GM18508 (cell line): ENCODE results near the gene HECW1.
"Not testable (repeated sequence)": the region's sequence is repeated elsewhere in the genome, so short reads cannot be mapped to it uniquely, and the experiment has no call there.

Source experiments
- ATAC-seq: cut with Tn5 transposase; IDR thresholded peaks from one replicate; pipeline ENCODE4 v1.9.1; 2021; ENCODE audit warnings: moderate number of reproducible peaks; ENCODE audit not compliant: insufficient read depth, unreplicated experiment

HECW1 gene

DNA sequence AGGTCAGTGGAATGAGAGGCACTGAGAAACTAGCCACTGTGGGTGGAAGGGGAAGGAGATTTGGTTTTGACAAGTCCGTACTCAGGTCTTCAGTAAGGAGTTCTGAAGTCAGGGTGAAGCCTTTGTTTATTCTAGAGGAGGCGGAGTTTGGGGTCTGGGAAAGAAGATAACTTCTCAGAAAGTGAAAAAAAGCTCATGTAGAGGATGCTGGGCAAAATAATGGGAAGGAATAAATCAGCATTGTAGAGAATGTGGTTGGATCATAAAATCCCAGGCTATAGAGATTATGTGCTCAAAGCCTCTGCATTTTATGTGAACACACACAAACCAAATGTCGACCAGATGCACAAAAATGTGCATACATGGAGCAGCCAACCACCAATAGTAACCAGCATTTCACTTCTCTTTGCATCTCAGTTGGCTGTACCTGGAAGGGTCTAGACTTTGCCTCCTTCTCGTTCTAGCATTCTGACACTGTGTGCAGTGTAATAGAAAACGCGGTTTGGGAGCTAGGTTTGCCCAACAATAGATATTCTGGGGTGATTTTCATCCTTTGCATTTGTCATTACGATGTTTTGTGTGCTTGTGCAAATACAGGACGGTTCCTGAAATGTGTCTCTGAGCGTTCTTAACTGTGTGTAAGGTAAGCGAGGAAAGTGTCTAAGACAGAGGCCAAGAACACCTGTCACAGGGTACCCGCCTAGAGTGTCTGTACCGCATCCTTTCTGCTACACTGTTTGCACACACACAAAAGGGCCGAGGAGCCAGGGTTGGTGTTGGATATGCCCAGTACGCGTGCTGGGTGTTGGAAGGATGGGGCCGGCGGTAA, 603 bp upstream of the HECW1 start:
- no peak for ATAC-seq

DNA sequence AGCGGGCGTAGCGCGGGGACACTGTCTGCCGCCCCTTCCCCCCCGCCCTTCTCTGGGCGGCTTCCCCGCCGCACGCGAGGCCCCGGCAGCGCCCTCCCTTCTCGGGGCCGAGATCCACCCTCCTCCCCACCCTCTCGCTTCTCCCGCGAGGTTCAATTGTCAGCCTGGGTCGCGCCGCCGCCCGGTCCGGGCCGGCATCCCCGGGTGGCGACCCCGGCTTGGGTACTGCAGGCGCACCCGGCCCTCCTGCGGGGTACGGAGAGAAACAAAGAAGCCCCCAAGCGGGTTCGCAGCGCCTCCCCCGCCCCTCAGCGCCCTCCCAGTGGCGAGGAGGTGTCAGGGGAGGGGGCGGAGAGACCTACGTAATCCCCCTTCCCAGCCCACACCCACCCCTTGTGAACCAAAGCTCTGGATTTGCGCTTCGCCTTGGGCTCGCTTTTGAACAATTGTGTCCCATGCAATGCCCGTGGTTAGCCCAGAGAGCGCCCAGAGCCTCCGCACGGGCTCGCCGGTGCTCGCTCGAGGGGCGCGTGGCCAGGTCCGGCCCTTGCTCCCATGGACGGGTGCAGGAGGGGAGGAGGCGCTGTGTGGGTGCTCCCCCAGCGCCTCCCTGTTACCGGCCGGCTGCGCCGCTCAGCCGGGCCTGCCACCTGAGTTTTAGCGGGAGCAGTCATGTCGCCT, 634 bp downstream of the HECW1 start:
- ATAC-seq = no peak

DNA sequence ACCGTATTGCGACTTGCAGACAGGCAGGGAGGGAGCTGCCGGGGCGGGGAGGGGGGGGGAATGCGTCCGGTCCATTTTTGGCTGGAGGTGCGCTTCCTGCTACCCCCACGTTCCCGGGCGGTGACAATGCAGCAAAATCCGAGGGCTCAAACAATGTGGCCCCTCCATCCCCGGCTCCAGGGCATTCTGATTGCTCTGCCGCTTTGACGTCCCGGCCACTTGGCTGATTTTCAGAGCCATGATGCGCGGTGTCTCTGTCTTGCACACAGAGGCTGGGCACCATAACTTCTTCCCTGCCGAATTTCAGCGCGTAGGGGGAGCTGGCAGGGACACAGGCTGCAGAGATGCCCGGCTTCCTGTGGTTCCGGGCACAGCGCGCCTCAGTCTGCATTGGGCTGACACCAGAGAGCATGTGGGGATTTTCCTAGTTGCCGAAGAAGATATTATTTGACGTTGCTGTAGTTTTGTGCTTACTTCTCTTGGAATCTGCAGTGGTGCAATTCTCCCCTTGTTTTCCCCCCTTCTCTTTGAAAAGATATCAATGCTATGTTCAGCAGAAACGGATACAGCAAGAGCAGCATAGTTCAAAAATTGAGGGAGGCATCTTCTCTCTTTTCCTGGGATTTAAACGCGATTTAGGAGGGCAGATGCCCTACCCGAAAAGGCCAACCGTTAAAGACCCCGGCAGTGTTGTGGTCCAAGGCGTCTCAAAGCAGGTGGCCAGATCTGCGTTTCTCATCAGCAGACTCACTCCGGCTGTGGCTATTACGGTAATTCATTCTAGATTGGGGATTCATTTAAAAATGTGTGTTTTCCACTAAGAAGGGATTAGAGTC, 1.4 kb downstream of the HECW1 start:
- no peak for ATAC-seq

DNA sequence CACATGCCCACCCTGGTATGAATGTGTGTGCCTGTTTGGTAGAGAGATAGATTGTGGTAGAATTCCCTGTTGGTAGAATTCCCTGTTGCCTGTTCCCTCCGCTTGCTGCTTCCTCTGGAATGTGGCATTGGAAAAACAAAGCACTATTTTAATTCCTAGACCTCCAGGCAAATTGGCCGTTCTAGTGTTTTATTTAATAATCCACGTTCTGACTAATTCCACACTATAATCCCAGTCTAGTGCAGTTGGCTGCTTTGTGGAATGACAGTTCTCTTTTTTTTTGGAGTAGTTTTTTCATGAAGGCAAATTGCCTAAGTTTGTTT, 2.0 kb downstream of the HECW1 start:
- no peak for ATAC-seq

DNA sequence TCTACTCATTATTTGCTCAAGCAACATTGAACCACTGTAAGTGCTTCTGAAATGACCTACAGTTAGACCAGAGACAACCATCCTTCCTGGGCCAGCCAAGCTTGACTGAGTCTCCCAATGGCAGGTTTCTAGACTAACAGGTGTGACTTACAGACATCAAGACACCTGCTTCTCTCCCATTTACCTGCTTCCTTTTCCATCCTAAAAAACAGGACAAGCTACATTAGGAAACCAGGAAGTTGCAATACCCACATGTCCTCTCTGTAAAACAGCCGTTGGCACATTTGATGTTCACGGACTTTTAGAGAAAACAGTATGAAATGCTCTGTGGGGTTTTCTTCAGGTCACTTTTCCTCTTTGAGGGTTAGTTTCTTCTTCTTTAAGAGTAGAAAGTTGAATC, 4.0 kb downstream of the HECW1 start:
- no peak for ATAC-seq

DNA sequence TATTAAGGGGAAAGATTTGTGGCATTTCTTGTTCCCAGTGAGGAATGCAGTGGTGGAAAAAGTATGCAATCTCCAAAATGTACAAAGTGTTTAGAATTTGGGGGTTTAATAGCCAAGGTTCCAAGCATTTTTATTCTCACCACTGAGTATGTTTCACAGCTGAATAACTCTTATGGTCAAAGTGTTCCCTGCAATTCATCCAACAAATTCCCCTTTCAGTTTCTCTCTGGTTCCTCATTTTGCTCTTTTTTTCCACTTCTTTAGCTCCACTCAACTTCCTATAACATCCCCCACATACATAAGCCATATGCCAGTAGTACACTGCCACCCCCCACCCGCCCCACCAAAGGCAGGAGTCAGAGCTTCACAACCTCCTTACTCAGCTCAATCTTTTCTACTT, 4.6 kb downstream of the HECW1 start:
- no peak for ATAC-seq

DNA sequence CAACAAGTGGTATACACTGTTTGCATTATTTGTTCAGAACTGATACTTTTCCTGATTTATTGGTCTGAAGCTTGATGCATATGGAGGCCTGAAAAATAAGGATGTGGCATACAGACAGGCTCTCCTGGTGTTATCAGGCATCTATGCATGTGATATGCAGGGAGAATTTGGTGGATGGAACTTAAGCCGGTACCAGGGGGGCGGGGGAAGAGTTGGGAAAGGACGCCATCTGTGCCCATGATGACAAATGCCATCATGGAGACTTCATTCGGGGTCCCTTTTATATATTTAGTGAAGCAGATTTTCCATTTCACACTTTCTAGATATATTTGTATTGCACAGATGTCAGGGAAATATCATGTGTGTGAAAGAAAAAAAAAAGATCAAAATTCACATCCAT, 5.4 kb downstream of the HECW1 start:
- no peak for ATAC-seq

DNA sequence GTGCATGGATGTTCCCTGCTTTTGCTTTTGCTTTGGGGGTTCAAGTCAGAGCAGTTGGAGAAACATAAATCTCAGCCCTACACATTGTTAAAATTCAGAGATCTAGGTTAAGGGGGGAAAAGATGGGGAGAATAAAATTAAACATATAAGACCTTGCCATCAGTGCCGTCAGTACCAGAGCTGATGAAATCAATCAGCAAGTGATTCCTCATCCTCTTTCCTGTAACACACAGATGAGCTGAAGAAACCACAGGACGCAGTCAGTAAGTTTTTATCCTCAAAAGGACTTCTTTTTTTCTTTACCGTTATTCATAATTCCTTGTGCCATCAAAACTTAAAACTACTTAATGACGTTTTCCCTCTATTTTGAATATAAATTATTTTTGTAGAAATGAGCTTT, 5.9 kb downstream of the HECW1 start:
- ATAC-seq = no peak

DNA sequence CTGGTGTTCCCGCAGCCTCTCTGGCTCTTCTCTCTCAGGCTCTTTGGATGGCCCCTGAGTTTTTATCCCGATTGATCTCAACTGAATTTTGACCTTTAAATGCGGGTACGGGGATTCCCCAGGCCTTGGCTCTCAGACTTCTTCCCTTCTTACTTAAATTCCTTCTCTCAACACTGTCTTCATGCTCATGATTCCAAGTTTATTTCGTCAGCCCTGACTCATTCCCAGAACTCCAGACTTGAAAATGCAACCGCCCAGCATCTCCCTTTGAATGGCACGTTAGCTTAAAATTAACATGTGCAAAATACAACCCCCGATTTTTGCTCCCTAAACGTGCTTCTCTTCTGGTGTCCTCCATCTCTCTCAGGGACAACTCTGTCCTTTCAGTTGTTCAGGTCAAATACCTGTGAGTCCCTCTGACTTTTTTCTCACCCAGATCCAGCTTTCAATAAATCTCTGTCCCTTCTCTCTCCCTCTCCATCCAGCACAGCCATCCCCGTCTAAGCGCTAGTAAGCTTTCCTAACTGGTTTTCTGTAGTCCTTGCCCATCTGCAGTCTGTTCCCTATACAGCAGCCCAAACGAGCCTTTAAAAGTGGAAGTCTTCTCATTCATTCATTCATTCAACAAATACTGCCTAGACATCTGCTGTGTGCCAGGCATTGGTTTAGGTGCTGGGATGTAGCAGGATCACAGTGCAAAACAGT, 7.1 kb downstream of the HECW1 start:
- ATAC-seq = no peak

DNA sequence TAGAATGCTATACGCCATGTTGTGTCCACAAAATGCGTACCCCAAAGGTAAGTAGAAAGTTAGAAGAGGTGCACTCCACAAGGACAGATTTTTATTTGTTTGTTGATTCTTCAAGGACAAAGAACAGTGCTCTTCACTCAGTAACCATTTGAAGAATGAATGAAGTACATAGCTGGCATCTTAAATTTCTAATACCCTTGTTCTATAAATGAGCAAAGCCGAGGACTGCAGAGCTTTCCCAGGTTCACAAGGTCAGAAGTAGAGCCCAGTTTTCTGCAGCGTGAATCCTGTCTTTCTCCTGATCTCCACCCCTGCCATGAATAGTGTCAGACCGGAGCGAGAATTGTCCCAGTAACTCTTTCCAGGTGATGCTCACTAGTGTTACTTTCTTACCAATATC, 9.5 kb downstream of the HECW1 start:
- no peak for ATAC-seq

DNA sequence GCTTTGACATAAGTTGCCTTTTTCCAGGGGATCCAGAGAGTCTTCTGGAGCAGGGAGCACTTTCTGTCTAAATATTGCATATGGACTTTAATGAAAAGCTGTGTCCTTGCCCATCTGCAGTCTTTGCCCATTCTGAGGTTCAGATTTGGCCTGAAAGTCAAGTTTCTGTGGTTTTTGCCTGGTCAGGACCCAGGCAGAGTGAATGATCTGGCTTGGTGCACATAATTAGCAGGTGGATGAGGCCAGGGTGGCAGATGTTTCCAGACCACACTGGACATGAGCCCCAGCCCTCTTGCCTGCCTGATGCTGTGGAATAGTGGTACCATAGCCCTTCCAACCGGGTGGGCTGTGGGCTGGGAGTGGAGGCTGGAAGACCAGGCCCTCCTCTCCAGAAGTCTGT, 11.0 kb downstream of the HECW1 start:
- no peak for ATAC-seq

DNA sequence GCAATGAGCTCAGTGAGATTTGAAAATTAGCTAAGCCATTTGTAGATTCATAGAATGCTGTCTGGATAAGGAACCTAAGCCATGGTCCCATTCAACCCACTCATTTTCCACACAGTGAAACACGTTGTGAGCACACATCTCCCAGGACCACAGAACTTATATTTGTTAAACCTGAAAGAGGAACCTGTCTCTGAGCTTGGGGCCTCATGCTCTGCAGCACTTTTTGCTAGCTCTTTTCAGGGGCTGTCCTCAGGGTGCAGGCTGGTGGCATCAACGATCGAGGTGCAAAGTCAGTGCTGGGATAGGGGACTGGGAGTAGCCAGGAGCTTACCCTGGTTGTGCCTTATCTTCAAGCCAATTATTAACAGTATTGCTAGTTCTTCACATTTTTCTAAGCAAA, 11.9 kb downstream of the HECW1 start:
- ATAC-seq = no peak

DNA sequence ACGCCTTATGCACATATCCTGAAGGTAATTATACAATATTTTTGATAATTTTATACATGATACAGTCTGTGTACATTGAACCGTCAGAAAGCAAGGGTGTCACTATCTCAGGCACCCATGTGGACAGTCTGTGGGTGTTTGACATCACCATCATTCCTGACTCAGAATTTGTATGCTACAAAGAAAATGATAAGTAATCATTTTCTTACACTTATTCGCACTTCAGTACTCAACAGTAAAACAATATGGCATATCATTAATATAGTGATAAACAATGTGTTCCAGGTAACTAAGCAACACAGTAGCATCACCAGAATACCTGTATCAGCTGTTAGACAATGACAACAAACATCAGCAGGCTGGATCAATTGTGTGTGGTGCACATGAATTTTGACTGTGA, 17.9 kb downstream of the HECW1 start:
- no peak for ATAC-seq

DNA sequence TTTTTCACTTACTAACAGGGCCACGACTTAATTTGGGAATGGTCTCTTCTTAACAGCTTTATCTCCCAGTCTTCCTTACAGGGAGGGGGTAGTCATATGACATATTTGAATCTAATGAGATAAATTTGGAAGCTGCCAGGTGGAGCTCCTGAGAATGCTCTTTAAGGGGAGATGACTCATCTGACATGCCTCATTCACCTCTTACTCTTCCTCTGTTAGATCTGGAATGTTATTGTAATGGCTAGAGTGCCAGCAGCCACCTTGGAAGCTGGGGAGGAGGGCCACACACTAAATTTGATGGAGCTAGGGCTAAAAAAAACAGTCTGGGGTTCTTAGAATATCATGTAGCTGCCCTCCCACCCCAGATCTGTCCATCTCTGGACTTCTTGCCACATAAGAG, 22.7 kb downstream of the HECW1 start:
- ATAC-seq = no peak

DNA sequence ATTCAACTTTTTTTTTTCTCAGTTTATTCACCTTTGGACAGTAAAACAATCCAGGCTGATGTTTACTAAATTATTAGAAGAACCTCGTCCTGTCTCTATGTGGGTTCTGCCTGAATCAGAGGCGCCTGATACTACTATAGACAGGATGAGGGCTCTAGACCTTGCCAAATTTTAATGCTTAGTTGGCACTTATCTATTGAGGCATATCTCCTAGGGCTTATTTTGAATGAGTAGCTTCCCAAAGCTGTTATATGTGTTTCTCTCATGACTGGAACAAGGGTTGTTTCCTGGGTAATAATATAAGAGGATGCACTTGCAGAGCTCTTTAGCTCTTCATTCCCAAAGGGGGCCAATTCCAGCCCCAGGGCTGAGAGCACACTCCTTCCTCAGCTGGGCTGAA, 23.6 kb downstream of the HECW1 start:
- ATAC-seq = no peak

DNA sequence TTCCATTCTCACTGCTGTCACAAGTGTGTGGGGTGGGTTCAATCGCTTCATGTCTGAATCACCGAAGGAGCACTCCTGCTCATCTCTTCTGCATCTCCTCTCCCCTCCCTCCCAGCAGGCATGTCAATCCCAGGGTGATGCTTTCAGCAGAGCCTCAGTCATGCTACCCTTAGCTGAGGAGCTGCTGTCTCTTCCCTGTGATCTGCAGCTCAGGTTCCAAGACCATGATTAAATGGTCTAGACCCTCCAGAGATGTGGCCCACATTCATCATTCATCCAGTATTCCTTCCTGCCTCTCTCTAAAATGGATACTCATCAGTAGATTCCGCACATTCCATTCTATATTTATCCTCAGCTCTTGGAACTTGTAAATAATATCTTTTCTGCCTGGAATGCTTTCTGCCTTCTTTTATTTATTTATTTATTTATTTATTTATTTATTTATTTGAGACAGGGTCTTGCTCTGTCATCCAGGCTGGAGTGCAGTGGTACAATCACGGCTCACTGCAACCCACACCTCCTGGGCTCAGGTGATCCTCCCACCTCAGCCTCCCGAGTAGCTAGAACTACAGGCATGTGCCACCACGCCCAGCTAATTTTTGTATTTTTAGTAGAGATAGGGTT, 24.8 kb downstream of the HECW1 start:
- ATAC-seq = not testable (repeated sequence)

DNA sequence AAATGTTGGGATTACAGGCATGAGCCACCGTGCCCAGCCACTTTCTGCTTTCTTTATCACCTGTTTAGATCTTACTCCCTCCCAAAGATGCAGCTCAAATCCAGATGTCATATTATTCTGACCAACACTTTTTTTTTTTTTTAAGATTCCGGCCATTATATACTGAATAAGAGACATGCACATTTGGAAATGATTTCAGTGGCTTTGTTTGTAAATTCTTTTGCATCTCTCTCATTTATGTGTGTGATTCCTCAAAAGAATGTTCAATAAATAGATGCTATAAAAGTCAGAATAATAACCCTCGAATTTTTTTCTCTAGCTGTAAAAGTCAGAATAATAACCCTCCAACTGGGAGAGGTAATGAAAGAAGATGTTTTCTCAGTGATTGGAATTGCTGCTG, 25.4 kb downstream of the HECW1 start:
- no peak for ATAC-seq

DNA sequence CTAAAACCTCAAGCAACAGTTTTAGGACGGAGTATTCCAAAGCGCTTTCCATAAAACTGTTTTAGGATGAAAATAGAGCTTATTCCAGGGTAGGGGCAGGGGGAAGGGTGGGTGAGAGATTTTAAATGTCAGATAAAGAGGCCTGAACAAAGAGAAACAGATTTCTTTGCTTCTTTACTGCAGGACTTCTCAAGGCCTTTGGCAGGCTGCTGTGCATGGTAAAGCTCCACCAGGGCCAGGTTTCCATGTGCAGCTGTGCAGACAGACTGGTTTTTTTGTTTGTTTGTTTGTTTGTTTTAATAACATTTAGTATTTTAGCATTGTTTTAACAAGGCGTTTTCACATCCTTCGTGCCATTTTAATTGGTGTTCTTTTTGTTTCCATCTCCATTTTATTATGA, 26.3 kb downstream of the HECW1 start:
- no peak for ATAC-seq

DNA sequence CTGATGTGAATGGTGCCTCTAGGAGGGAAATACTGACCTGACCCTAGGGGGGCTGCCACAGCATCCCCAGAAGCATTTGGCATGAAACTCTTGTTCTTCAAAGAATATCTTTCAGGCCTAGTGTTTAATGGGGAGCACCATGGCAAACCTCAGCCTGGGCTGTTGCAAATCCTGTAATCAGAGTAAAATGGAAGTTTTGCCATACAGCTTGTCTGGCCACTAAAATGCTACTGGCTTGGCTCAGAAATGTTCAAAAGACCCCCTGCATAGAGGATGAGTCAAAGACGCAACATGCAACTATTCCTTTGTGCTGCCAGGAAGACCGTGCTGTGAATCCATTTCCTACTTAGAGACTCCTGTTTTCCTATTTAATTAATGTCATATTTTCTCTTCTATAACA, 26.7 kb downstream of the HECW1 start:
- no peak for ATAC-seq

DNA sequence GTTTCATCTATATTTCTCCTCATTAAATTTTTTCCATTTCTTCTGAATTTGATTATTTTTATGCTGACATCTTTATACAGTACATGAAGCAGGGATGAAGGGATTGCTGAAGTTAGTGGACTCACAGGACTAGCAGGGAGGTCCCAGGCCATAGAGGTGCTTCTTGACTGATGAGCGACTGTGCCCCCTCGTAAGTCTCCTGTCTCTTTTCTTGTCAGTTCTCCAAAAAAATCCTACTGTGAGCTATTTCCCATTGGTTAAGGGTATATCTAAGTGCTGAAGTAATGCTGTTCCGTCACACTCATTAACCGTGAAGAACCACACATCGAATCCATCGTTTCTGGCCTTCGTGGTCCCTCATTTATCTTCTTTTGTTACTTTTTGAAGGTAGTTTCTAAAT, 27.7 kb downstream of the HECW1 start:
- no peak for ATAC-seq
